ENCODE results near the gene LIN7A. TPM values are rescaled to one million over a fixed set of nuclear protein-coding genes. Genes with fewer than 3 reads are reported as not detected.

LIN7A gene
- total and polyA plus RNA-seq, 4 donors: 4.0 to 21.7 (median 6.6) TPM

DNA sequence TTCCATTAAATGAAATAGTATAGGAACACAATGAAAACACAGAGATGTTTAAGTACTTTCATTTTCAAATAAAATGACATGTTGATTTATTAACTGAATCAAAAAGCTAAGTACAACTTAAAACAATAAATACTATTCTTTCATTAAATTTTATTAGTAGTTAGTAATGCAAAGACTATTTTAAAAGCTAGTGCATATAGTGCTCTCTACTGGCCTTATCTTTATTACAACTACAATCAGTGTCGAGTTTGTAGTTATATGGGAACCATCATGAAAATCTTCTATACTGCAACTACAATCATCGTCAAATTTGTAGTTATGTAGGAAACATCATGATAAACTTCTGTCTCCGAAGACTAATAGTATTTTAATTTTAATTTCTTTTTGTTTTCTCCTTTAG, 8.9 kb upstream of the LIN7A start:
- DNase-seq: peak in 2 of 3 donors; percentile 26 to 50
- WGBS, 2 donors: 70% methylated on average over 3 of the region's 3 CpGs
- Histone ChIP-seq H3K4me1 (ENCODE audit: control insufficient read depth in 5 of 5, insufficient read depth in 5 of 5, low read length in 5 of 5) (peaks cover 0 to 2% (median 0%) of the 10 kb centered on the region in 5 donors), H3K9ac (ENCODE audit: insufficient read depth in 1 of 2, low read length in 2 of 2) (no peak overlapping the region), H3K9me3 (ENCODE audit: control insufficient read depth in 4 of 4, insufficient read depth in 3 of 4, low read length in 3 of 4) (no peaks in the 10 kb centered on the region), H3K4me3 (no peak overlapping the region), H3K36me3 (ENCODE audit: control insufficient read depth in 4 of 4, insufficient read depth in 4 of 4, low read length in 4 of 4) (no peaks in the 10 kb centered on the region), H3K27me3 (ENCODE audit: control insufficient read depth in 3 of 3, insufficient read depth in 3 of 3, low read length in 2 of 3) (no peaks in the 10 kb centered on the region), H3K27ac (ENCODE audit: low read depth in 1 of 2, low read length in 1 of 2) (no peak overlapping the region)
- TF ChIP-seq, protein P1, sequence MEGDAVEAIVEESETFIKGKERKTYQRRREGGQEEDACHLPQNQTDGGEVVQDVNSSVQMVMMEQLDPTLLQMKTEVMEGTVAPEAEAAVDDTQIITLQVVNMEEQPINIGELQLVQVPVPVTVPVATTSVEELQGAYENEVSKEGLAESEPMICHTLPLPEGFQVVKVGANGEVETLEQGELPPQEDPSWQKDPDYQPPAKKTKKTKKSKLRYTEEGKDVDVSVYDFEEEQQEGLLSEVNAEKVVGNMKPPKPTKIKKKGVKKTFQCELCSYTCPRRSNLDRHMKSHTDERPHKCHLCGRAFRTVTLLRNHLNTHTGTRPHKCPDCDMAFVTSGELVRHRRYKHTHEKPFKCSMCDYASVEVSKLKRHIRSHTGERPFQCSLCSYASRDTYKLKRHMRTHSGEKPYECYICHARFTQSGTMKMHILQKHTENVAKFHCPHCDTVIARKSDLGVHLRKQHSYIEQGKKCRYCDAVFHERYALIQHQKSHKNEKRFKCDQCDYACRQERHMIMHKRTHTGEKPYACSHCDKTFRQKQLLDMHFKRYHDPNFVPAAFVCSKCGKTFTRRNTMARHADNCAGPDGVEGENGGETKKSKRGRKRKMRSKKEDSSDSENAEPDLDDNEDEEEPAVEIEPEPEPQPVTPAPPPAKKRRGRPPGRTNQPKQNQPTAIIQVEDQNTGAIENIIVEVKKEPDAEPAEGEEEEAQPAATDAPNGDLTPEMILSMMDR (IDR thresholded peaks at IDR 0.05; ENCODE audit: control extremely low read depth, extremely low read depth): no peak
- no peak for ATAC-seq (ENCODE audit: insufficient read depth, low FRiP score)

DNA sequence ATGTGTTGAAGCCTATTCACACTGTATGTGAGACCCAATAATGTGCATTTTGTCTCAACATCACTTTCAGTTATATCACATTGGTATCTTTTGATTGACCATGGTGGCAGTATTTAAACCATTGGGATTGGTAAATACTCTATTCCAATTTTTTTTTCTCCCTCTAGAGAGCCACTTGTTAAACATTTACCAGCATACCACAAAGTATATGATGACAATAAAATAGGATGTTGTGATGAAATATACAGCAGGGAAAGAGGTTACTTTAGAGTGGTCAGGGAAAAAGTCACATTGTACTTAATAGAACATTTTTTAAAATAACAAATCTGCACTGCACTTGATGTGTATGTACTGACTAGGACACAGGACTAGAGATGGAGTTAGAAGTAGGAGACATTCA, 5.6 kb upstream of the LIN7A start:
- Histone ChIP-seq H3K9me3 (ENCODE audit: control insufficient read depth in 4 of 4, insufficient read depth in 3 of 4, low read length in 3 of 4) (no peaks in the 10 kb centered on the region), H3K9ac (ENCODE audit: insufficient read depth in 1 of 2, low read length in 2 of 2) (no peak overlapping the region), H3K4me3 (no peak overlapping the region), H3K36me3 (ENCODE audit: control insufficient read depth in 4 of 4, insufficient read depth in 4 of 4, low read length in 4 of 4) (no peaks in the 10 kb centered on the region), H3K27ac (ENCODE audit: low read depth in 1 of 2, low read length in 1 of 2) (no peak overlapping the region), H3K4me1 (ENCODE audit: control insufficient read depth in 5 of 5, insufficient read depth in 5 of 5, low read length in 5 of 5) (peaks cover 0 to 4% (median 0%) of the 10 kb centered on the region in 5 donors), H3K27me3 (ENCODE audit: control insufficient read depth in 3 of 3, insufficient read depth in 3 of 3, low read length in 2 of 3) (peaks cover 0 to 4% (median 0%) of the 10 kb centered on the region in 3 donors)
- no peak for DNase-seq
- TF ChIP-seq, protein P1 (IDR thresholded peaks at IDR 0.05; ENCODE audit: control extremely low read depth, extremely low read depth): no peak
- ATAC-seq (ENCODE audit: insufficient read depth, low FRiP score): no peak

DNA sequence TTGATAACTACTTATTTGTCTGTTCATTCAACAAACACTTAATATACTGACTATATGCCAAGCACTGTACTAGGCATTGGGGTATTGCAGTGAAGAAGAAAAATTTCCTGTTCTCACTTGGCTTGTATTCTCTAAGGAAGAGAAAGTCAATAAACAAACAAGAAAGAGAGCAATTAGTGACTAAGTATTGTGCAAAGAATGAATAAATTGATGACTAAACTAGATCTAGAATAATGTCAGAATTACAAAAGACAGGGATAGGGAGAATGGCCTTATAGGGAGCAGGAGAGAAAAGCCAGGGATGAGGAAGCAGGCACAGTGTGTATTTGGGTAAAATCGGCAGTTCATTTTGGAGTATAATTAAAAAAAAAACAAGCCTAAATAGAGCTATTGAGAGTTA, 4.2 kb upstream of the LIN7A start:
- no peak overlapping the region for H3K4me3 ChIP-seq
- TF ChIP-seq, protein P1 (IDR thresholded peaks at IDR 0.05; ENCODE audit: control extremely low read depth, extremely low read depth): no peak
- 84 to 88% methylated on average over 1 of the region's 1 CpG for WGBS, 2 donors
- no peaks in the 10 kb centered on the region for H3K36me3 ChIP-seq (ENCODE audit: control insufficient read depth in 4 of 4, insufficient read depth in 4 of 4, low read length in 4 of 4)
- peaks cover 0 to 8% (median 0%) of the 10 kb centered on the region in 5 donors for H3K4me1 ChIP-seq (ENCODE audit: control insufficient read depth in 5 of 5, insufficient read depth in 5 of 5, low read length in 5 of 5)
- peaks cover 0 to 10% (median 3%) of the 10 kb centered on the region in 3 donors for H3K27me3 ChIP-seq (ENCODE audit: control insufficient read depth in 3 of 3, insufficient read depth in 3 of 3, low read length in 2 of 3)
- H3K9ac ChIP-seq (ENCODE audit: insufficient read depth in 1 of 2, low read length in 2 of 2): no peak overlapping the region
- DNase-seq (peak in 2 of 3 donors; percentile 21 to 45), ATAC-seq (ENCODE audit: insufficient read depth, low FRiP score) (no peak)
- H3K27ac ChIP-seq (ENCODE audit: low read depth in 1 of 2, low read length in 1 of 2): no peak overlapping the region
- H3K9me3 ChIP-seq (ENCODE audit: control insufficient read depth in 4 of 4, insufficient read depth in 3 of 4, low read length in 3 of 4): no peaks in the 10 kb centered on the region

All from lung (tissue), 12 donors.